GM19025 (cell line): Measurements from ENCODE around the gene GCNA.

Experiments used
- ATAC-seq: cut with Tn5 transposase; IDR thresholded peaks from one replicate; pipeline ENCODE4 v1.9.1; 2021; ENCODE audit warnings: mild to moderate bottlenecking, low read depth, moderate library complexity; ENCODE audit not compliant: unreplicated experiment

Gene GCNA

DNA sequence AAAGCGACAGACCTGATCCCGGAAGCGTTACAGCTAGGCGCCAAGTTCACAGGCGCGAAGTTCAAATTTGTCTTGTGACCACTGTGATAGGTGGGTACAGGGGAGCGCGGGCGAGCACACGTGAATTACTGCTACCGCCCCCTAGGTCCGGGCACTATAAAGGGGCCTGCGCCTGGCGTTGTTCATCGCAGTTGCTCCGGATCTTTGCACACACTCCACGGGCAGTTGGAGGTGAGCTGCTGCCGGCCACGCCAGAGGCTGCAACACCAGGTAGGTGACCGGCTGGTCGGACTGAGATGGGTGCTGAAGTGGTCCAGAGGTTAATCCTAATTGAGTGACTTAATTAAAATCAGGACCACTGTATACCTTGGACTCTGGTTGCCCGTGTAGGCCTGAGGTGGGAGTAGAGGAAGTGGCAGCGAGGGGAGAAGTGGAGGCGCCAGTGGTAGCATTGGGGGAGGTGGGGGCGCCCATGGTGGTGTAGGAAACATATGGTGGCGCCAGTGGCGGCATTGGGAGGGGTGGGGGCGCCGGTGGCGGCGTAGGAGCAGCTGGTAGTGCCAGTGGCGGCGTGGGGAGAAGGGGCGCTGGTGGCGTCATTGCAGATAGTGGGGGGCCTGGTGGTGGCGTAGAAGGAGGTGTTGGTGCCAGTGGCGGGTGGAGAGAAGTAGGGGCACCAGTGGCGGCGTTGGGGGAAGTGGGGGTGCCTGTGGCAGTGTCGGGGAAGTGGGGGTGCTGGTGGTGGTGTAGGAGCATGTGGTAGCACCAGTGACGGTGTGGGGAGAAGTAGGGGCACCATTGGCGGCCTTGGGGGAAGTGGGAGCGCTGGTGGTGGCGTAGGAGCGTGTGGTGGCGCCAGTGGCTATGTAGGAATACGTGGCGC is at the start of gene GCNA:
Gene GCNA (plus strand): TSS at position 185 of the 883 bp plus-strand sequence. CDS start 2,385 bp downstream, outside the sequence.
- ATAC-seq = no peak

DNA sequence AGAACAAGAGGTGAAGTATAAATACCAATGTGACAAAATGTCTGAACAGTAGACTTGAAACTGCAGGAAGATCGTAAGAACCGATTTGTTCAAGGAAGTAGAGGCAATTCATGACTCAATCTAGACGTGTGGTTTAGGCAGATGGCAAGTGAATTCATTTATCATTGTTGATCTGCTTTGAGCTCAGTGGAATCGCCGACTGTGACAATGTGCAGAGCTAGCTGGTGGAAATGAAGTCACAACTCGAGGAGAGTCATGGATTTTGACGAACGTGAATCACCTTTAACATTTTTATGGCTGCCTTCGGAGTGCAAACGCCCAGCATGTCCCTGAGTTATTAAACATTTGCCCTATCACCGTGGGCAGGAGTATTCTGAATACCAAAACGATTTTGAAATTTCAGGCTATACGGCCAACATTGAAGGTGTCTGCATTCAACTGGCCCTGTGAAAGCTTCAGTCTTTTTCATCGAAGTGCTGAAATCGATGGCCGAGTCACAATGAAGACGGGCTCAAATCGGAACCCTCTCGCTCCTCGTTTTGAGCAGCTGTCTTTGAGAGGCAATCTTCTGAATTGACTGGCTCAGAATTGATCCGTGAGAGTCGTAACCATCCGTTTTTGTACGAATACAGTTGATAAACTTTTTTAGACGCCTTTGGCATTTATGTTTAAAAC is 46.0 kb upstream of the GCNA start:
- peak; percentile 8 for ATAC-seq

DNA sequence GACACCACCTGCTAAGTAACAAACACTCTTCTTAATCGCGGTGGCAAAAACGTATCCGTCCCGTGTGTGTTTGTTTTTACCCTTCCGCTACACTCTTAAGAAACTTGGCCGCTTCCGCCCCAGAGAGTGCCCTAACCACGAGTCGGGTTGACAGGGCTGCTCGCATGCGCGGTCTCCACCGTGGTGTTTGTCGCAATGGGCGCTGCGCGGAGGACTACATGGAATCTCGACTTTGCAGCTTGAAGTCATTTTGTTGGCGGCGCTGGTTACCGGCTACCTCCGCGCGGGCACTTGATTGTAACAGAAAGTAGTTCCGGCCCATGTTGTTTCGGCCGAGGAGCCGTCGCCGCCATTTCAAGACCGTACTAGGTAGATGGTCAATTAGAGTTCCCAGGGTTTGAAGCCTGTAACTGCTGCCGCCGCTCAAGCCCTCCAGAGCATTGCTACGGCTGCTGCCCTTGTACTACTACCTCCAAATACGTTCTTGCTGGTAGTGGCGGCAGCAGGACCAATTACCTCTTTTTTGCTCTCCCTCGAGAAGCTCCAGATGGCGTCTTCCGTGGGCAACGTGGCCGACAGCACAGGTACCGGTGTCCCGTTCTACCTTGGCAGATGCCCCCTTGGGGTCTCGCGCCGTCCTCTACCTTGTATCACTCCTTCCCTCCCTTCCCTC is 45.3 kb upstream of the GCNA start, which contains the start of gene OGT:
Gene OGT (plus strand): TSS at position 352 of the 673 bp plus-strand sequence. CDS start 196 bp downstream, at position 548.
- peak; percentile 79 for ATAC-seq

DNA sequence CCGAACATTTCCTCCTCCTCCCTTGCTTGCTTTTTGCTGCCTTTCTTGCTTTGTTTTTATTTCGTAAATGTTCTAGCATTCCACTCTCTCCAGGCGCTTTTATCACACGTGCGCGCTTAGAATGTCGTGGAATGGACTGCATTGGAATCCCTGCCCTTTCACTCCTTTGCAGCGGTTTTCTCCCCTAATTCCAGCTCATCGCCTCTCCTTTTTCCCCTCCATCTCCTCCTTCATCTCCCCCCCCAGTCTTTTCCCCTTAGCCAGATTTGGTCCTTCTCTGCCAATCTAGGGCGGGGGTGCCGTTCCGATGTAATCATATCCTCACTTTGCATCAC is 44.8 kb upstream of the GCNA start:
- ATAC-seq = no peak

GRCh38 chrX:71533851-71534561 is 44.2 kb upstream of the GCNA start:
- no peak for ATAC-seq

DNA sequence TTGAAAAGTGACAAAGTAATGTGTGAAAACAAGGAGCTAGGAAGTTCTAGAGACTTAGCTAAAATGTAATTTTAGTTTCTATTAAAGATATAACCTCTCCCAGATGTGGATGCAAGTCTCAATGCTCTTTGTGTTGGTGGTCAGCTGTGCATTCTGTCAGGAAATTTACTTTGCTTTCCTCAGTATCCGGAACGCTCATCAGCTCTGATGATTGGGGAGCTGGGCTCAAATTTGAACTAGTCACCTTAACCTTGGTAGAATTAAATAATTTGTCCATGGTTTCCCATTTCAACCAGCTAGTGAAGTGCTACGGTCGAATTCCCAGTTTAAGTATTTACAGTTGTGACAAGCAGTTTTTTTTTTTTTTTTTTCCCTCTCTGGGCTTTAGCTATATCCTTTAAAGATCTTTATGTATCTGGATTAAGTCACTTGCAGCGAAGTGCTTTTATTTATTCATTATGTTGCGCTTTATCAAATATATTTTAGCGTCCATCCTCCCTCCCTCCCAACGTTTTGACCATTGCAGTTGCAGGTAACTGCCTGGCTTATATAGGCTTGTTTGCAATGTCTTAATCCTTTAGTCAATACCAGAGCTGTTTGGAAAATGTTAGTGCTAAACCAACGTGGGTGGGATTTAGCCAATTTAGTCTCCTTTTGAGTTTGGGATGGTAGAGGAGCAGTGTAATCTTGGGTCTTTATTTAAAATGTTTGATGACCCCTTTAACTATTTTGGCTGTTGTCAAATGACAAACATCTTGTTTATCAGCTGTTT is 43.3 kb upstream of the GCNA start:
- ATAC-seq = no peak

DNA sequence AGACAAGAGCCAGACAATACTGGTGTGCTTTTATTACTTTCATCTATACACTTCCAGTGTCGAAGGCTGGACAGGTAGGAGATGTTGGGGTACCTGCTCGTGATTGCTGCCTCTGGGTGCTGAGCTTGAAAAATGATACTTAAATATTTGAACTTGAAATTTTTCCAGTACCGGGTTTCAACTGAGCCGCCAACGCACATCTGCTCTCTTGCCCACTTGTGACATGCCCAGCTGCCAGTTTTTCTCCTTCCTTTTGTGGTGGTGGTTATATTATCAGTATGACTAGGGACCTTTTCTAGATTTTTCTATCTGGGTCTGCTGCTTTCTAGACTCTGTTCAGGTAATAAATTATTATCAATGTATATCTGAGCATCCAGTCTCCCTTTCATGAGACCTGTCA is 42.0 kb upstream of the GCNA start:
- no peak for ATAC-seq

GRCh38 chrX:71537743-71538142 is 40.5 kb upstream of the GCNA start:
- no peak for ATAC-seq

DNA sequence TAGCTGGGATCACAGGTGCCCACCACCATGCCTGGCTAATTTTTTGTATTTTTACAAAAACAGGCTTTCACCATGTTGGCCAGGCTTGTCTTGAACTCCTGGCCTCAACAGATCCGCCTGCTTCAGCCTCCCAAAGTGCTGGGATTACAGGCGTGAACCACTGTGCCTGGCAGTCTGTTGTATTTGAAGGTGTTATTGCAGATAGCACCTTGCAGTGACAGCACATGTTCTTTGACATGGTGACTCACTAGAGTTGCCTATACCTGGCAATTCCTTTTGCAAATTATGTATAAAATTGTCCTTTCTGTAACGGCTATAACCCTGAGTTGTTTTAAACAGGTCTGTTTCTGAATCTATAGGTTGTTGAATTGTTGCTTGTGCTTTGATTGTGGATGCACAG is 37.4 kb upstream of the GCNA start:
- peak; percentile 9 for ATAC-seq

GRCh38 chrX:71541210-71542022 is 36.8 kb upstream of the GCNA start:
- ATAC-seq = peak; percentile 78

DNA sequence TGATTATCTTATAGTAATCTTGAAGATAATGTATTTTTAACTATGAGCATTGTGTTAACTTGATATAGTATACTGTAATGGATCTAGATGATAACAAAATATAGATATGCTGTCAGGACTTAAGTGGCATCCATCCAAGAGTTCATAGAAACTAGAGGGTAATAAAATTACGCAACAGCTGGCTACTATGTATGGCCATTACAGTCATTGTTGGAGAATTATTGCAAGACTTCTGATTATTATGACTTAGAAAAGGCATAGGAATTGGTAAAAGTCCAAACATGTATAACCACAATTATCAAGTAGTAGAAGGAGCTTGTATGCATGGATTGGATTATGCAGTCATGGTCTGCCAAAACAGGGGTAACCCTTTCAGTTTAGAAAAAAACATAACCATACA is 35.8 kb upstream of the GCNA start:
- no peak for ATAC-seq

DNA sequence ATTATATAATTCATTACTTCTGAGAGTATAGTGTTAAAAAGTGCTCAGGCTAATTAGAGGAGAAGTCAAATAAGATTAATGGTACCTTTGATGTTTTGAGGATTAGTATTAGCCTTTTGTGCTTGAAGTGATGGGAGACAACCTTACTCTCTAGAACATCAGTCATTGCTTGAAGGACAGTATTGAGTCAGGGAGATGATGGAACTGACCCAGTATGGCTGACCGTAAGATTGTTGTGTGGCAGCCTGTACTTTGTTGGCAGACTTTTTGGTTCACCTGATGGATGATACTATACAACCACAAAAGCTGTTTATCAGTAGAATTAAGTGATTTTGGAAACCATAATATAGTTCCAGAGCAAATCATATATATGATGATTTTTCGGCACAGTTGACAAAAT is 35.4 kb upstream of the GCNA start:
- no peak for ATAC-seq

GRCh38 chrX:71543316-71543715 is 34.9 kb upstream of the GCNA start:
- no peak for ATAC-seq

- ATAC-seq = no peak
Measured at GRCh38 chrX:71545364-71545763, 32.9 kb upstream of the GCNA start.

GRCh38 chrX:71546879-71547278 is 31.4 kb upstream of the GCNA start:
- no peak for ATAC-seq

- ATAC-seq = no peak
Measured at GRCh38 chrX:71547339-71547738, 30.9 kb upstream of the GCNA start.

DNA sequence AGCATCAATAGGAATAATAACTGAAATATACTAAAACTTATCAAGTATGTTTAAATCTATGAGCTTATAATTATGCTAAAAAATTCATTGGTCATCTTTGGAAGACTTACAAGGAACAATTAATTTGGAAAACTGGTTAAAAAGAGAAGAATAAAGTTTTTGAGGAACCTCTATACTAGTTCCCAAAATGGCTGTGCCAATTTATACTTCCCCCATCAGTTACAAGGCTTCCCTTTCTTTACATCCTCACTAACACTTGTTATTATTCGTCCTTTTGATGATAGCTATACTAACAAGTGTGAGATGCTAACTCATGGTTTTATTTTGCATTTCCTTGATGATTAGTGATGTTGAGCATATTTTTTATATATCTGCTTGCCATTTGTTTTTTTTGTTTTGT is 28.3 kb upstream of the GCNA start:
- ATAC-seq = no peak

- no peak for ATAC-seq
Measured at GRCh38 chrX:71550578-71550977, 27.7 kb upstream of the GCNA start.

DNA sequence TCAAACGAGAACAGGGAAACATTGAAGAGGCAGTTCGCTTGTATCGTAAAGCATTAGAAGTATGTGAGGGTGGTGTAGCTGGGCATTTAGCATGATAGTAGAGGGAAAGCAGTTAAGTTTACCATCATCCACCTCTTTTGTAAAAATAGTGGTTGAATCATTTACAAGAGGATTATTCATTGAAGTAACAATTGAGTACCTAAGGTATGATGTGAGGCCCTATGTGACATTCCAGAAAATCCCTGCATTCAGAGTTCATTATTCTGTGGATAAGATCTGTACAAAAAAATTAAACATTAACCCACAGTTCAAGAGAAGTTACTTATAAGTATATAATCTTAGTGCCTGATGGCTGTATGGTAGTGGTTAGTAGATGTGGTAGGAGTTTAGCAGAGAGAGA is 22.2 kb upstream of the GCNA start:
- no peak for ATAC-seq
